GM21515 (cell line): ENCODE results near the gene CWC25.
"Not testable (repeated sequence)": the region's sequence is repeated elsewhere in the genome, so short reads cannot be mapped to it uniquely, and the experiment has no call there.

Source experiments
- ATAC-seq: cut with Tn5 transposase; IDR thresholded peaks from one replicate; pipeline ENCODE4 v1.9.1; 2021; ENCODE audit not compliant: unreplicated experiment

Gene CWC25

GRCh38 chr17:38824899-38825761 lies at the start of gene CWC25:
CWC25 (minus strand) TSS chr17:38825321; CDS start chr17:38825183, 138 bp downstream.
- peak; percentile 70 for ATAC-seq

GRCh38 chr17:38873640-38874380 lies 48.7 kb upstream of the CWC25 start:
- no peak for ATAC-seq

GRCh38 chr17:38872671-38873385 lies 47.7 kb upstream of the CWC25 start:
- no peak for ATAC-seq

- no peak for ATAC-seq
These were observed 46.9 kb upstream of the CWC25 start for GRCh38 chr17:38872027-38872511.

GRCh38 chr17:38871247-38872015 lies 46.3 kb upstream of the CWC25 start:
- no peak for ATAC-seq

- ATAC-seq, result no peak
These were observed 45.4 kb upstream of the CWC25 start for GRCh38 chr17:38870259-38871165.

- ATAC-seq, result peak; percentile 37
These were observed 44.6 kb upstream of the CWC25 start, which contains the start of gene LASP1 for GRCh38 chr17:38869526-38870258. LASP1 (plus strand) TSS chr17:38870058; CDS start chr17:38870190, 132 bp downstream.

GRCh38 chr17:38868817-38869525 lies 43.9 kb upstream of the CWC25 start:
- ATAC-seq, result peak; percentile 32

- ATAC-seq, result no peak
These were observed 43.1 kb upstream of the CWC25 start for GRCh38 chr17:38867968-38868816.

- ATAC-seq, result no peak
These were observed 42.3 kb upstream of the CWC25 start for GRCh38 chr17:38867179-38867967.

GRCh38 chr17:38864636-38865398 lies 39.7 kb upstream of the CWC25 start:
- ATAC-seq, result no peak

- no peak for ATAC-seq
These were observed 36.3 kb upstream of the CWC25 start for GRCh38 chr17:38861399-38861843.

- no peak for ATAC-seq
These were observed 32.1 kb upstream of the CWC25 start for GRCh38 chr17:38857271-38857670.

- ATAC-seq, result not testable (repeated sequence)
These were observed 30.1 kb upstream of the CWC25 start for GRCh38 chr17:38855101-38855714.
